Activated B cell treated with CpG ODN at 0.5 μM for 24 hours (primary cell): ENCODE measurements around the gene JUP. TPM values are rescaled to one million over a fixed set of nuclear protein-coding genes. Genes with fewer than 3 reads are reported as not detected.

Source experiments
- ATAC-seq: fragments of 200-7000 bp; cut with Tn5 transposase; one replicate; pipeline ENCODE4 v1.10.0; 2021; ENCODE audit warnings: low read depth, mild to moderate bottlenecking, moderate library complexity
- CTCF ChIA-PET: fragments of 350-600 bp; sonication (Branson Sonifier 250); formaldehyde crosslinking; loops from one replicate; lab custom pipeline; 2021; ENCODE audit warnings: antibody characterized with exemption; lab: Charles Lee
- POLR2A ChIA-PET: fragments of 350-600 bp; sonication (Branson Sonifier 250); formaldehyde crosslinking; loops from one replicate; lab custom pipeline; 2021; ENCODE audit warnings: antibody characterized with exemption; lab: Charles Lee
- DNase-seq: peaks from one replicate; pipeline ENCODE4 v3.0.0; 2022
- H3K27ac Mint-ChIP-seq: one replicate; pipeline ENCODE4 v1.8.0; 2020; ENCODE audit warnings: mixed read lengths
- H3K27me3 Mint-ChIP-seq: one replicate; pipeline ENCODE4 v1.8.0; 2021; ENCODE audit warnings: mixed read lengths
- H3K36me3 Mint-ChIP-seq: one replicate; pipeline ENCODE4 v1.8.0; 2021; ENCODE audit warnings: low read depth, mixed read lengths
- H3K4me1 Mint-ChIP-seq: one replicate; pipeline ENCODE4 v1.8.0; 2021; ENCODE audit warnings: mixed read lengths
- H3K4me3 Mint-ChIP-seq: one replicate; pipeline ENCODE4 v1.8.0; 2020; ENCODE audit warnings: mild to moderate bottlenecking, mixed read lengths
- H3K9me3 Mint-ChIP-seq: one replicate; pipeline ENCODE4 v1.8.0; 2020; ENCODE audit warnings: mixed read lengths
- CTCF ChIP-seq: fragments of 200-600 bp; IDR thresholded peaks from one replicate; pipeline ENCODE4 v1.8.0; 2022; ENCODE audit warnings: antibody characterized with exemption, mild to moderate bottlenecking
- intact Hi-C: fragments of 100-400 bp; cut with micrococcal nuclease; formaldehyde crosslinking; loops from one replicate; pipeline ENCODE4 v1.15.1; 2024
- total RNA-seq: library from RNA; stranded (reverse); gene quantifications from 2 replicates; pipeline ENCODE4 v1.2.3, GENCODE V29; 2022

Gene JUP
- total RNA-seq, 1 donor from 2014 or later = 31.1 TPM

- Mint-ChIP-seq H3K4me1 (no peaks in the 10 kb centered on the region), H3K27ac (no peak within 1 kb of the TSS), H3K27me3 (peaks cover 5% of the 10 kb centered on the region), H3K9me3 (no peaks in the 10 kb centered on the region), H3K36me3 (no peaks in the 10 kb centered on the region), H3K4me3 (no peak within 1 kb of the TSS)
- intact Hi-C loops = no loop called here
- DNase-seq = no peak
- POLR2A ChIA-PET = no interaction called here
- no peak for TF ChIP-seq CTCF
- CTCF ChIA-PET = no interaction called here
- ATAC-seq = no peak
Observed at GRCh38 chr17:41711669-41712400, 74.7 kb downstream of the JUP start, which contains the start of gene GAST. Gene GAST, plus strand, starts transcription at chr17:41712331. Its CDS starts 3,106 bp downstream, at chr17:41715437.

GRCh38 chr17:41710472-41711090 is 75.9 kb downstream of the JUP start:
- POLR2A ChIA-PET = no interaction called here
- ATAC-seq (no peak), DNase-seq (no peak)
- H3K9me3 Mint-ChIP-seq = no peaks in the 10 kb centered on the region
- no peaks in the 10 kb centered on the region for H3K4me1 Mint-ChIP-seq
- H3K4me3 Mint-ChIP-seq = no peak overlapping the region
- intact Hi-C loops = no loop called here
- H3K27ac Mint-ChIP-seq = no peak overlapping the region
- H3K27me3 Mint-ChIP-seq = peaks cover 5% of the 10 kb centered on the region
- TF ChIP-seq CTCF = no peak
- no peaks in the 10 kb centered on the region for H3K36me3 Mint-ChIP-seq
- CTCF ChIA-PET = no interaction called here

GRCh38 chr17:41707803-41708669 is 78.5 kb downstream of the JUP start:
- ATAC-seq (no peak), DNase-seq (no peak)
- H3K36me3 Mint-ChIP-seq = no peaks in the 10 kb centered on the region
- TF ChIP-seq CTCF = no peak
- peaks cover 10% of the 10 kb centered on the region for H3K27me3 Mint-ChIP-seq
- H3K27ac Mint-ChIP-seq = no peak overlapping the region
- no peaks in the 10 kb centered on the region for H3K9me3 Mint-ChIP-seq
- intact Hi-C loops = no loop called here
- ChIA-PET CTCF (interaction anchor here (0.6 to 1.1 kb wide), 3 partner anchors 12 to 443 kb away, joined by 3 to 6 read pairs (median 3); no protein-coding TSS in a partner anchor), POLR2A (interaction anchor here (0.8 kb wide), 1 partner anchor 19 kb away, joined by 6 read pairs; the partner anchor contains the start of gene EIF1)
- no peaks in the 10 kb centered on the region for H3K4me1 Mint-ChIP-seq
- no peak overlapping the region for H3K4me3 Mint-ChIP-seq

GRCh38 chr17:41705271-41705991 is 81.1 kb downstream of the JUP start:
- POLR2A ChIA-PET = interaction anchor here (0.6 to 1.7 kb wide), 5 partner anchors 10 to 56 kb away, joined by 3 to 6 read pairs (median 3); no protein-coding TSS in a partner anchor
- no peak for TF ChIP-seq CTCF
- no peaks in the 10 kb centered on the region for H3K9me3 Mint-ChIP-seq
- H3K4me3 Mint-ChIP-seq = no peak overlapping the region
- intact Hi-C loops = no loop called here
- peaks cover 6% of the 10 kb centered on the region for H3K27me3 Mint-ChIP-seq
- no peak for ATAC-seq
- H3K4me1 Mint-ChIP-seq = no peaks in the 10 kb centered on the region
- DNase-seq = no peak
- no peak overlapping the region for H3K27ac Mint-ChIP-seq
- H3K36me3 Mint-ChIP-seq = no peaks in the 10 kb centered on the region
- CTCF ChIA-PET = interaction anchor here (1.2 kb wide), 1 partner anchor 10 kb away, joined by 3 read pairs; no protein-coding TSS in a partner anchor

Other genes starting within 250 kb of the JUP start
- not detected in 2 replicates for gene KRT9, start 214.7 kb downstream of the JUP start, total RNA-seq
- not detected in 2 replicates for gene KRT14, start 199.8 kb downstream of the JUP start, total RNA-seq
- not detected in 2 replicates for gene KRT16, start 173.9 kb downstream of the JUP start, total RNA-seq
- not detected in 2 replicates for gene KRT17, start 162.1 kb downstream of the JUP start, total RNA-seq
- 843 and 900 TPM in 2 replicates for gene EIF1, start 97.8 kb downstream of the JUP start, total RNA-seq
- gene GAST, start 74.4 kb downstream of the JUP start, total RNA-seq = not detected in 2 replicates
- 0.10 and 0.11 TPM in 2 replicates for gene HAP1, start 52.1 kb downstream of the JUP start, total RNA-seq
- gene P3H4, start 25.2 kb upstream of the JUP start, total RNA-seq = 0.76 and 1.9 TPM in 2 replicates
- gene FKBP10, start 26.3 kb upstream of the JUP start, total RNA-seq = 0.54 and 0.86 TPM in 2 replicates
- gene NT5C3B, start 49.5 kb upstream of the JUP start, total RNA-seq = 38.7 and 41.0 TPM in 2 replicates
- gene KLHL10, start 51.1 kb upstream of the JUP start, total RNA-seq = not detected in 2 replicates
- gene KLHL11, start 78.7 kb upstream of the JUP start, total RNA-seq = 13.6 and 17.3 TPM in 2 replicates
- 133 and 143 TPM in 2 replicates for gene ACLY, start 132.2 kb upstream of the JUP start, total RNA-seq
- gene ODAD4, start 143.9 kb upstream of the JUP start, total RNA-seq = 0.56 and 1.1 TPM in 2 replicates
- 47.2 and 48.0 TPM in 2 replicates for gene CNP, start 180.1 kb upstream of the JUP start, total RNA-seq
- 130 and 152 TPM in 2 replicates for gene DNAJC7, start 230.7 kb upstream of the JUP start, total RNA-seq
- gene NKIRAS2, start 233.4 kb upstream of the JUP start, total RNA-seq = 23.9 and 25.8 TPM in 2 replicates